NCI-H1436 treated with DMSO at 0.1 percent for 48 hours (cell line): ENCODE measurements around the gene DENND5B.
"Not testable (repeated sequence)": the region's sequence is repeated elsewhere in the genome, so short reads cannot be mapped to it uniquely, and the experiment has no call there.

Experiments
- DNase-seq: peaks from one replicate; lab custom pipeline; 2025; lab: John Stamatoyannopoulos, UW

The DENND5B gene

DNA sequence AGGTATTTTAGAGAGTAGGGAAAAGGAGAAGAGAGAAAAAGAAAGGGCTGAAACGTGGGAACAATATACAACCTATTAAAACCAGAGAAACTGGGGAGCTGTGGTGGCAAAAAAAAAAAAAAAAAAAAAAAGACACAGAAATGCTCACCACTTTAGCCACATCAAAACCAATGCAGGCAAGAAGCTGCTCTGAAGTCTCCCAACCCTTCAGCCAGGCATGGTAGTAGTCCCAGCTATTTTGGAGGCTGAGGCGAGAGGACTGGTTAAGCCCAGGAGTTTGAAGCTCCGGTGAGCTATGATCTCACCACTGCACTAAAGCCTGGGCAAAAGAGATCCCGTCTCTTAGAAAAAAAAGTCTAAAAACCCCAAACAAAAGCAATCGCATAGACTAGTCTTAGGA lies 33.2 kb downstream of the DENND5B start:
- DNase-seq: no peak

- DNase-seq: not testable (repeated sequence)
Observed at GRCh38 chr12:31555466-31555865, 35.5 kb downstream of the DENND5B start.

DNA sequence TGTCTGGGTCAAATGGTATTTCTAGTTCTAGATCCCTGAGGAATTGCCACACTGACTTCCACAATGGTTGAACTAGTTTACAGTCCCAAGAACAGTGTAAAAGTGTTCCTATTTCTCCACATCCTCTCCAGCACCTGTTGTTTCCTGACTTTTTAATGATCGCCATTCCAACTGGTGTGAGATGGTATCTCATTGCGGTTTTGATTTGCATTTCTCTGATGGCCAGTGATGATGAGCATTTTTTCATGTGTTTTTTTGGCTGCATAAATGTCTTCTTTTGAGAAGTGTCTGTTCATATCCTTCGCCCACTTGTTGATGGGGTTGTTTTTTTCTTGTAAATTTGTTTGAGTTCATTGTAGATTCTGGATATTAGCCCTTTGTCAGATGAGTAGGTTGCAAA lies 40.3 kb downstream of the DENND5B start:
- DNase-seq: not testable (repeated sequence)

- DNase-seq: no peak
Observed at GRCh38 chr12:31536672-31537071, 54.3 kb downstream of the DENND5B start.

GRCh38 chr12:31533470-31533869 lies 57.5 kb downstream of the DENND5B start:
- no peak for DNase-seq

GRCh38 chr12:31531893-31532292 lies 59.0 kb downstream of the DENND5B start:
- no peak for DNase-seq

- DNase-seq: no peak
Observed at GRCh38 chr12:31528095-31528494, 62.8 kb downstream of the DENND5B start.

- no peak for DNase-seq
Observed at GRCh38 chr12:31527083-31527482, 63.9 kb downstream of the DENND5B start.

DNA sequence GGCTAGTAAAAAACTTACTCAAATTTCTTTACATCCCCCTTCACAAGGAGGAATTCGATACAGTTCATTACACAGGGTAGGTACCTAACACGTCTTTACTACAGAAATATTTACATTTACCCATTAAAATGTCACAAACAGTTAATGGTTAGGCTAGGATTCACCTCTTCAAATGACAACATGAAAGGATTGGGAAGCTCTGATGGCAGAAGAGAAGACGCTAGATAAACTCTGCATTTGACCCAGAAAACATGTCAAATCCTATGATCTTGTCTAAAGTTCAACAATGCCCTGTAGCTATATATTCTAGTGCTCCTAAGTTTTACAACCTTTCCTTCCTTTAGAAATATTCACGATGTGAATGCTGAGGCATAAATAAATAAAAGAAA lies 64.8 kb downstream of the DENND5B start:
- no peak for DNase-seq

- DNase-seq: no peak
Observed at GRCh38 chr12:31525496-31526157, 65.3 kb downstream of the DENND5B start.

DNA sequence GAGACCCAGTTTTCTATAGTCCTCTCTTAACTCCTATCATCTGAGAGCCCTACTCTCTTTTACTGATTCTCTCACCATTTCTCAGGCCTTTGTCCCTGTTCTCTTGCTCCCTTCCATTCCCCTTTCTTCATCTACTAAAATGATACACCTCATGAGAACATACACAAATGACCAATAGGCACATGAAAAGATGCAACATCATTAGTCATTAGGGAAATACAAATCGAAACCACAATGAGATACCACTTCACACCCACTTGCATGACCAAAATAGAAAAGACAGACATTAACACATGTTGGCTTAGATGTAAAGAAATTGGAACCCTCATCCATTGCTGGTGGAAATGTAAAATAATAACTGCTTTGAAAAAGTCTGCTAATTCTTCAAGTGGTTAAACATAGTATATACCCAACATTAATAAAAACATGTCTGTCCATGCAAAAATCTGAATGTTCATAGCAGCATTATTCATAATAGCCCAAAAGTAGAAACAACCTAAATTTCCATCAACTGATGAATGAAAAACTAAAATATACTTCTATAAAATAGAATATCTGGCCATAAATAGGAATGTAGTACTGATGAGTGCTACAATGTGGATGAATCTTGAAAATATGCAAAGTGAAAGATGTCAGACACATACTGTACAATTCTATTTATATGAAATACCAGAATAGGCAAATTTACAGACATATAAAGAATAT lies 66.0 kb downstream of the DENND5B start:
- DNase-seq: no peak

- no peak for DNase-seq
Observed at GRCh38 chr12:31523306-31523705, 67.6 kb downstream of the DENND5B start.

DNA sequence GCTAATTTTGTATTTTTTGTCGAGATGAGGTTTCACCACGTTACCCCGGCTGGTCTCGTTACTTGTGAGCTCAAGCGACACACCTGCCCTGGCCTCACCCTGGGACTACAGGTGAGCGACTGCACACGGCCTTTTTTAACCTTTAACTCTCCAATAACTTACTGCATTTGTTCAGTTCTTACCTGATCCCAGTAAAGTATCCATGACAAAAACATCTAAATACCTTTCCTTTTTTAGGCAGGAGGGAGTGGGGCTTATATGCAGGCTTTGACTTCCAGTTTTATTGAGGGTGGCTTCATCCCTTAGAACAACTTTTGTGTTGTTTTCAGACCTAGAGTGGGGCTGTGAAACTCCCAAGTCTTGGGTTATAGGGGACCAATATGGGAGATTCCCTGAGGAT lies 68.3 kb downstream of the DENND5B start:
- DNase-seq: no peak

DNA sequence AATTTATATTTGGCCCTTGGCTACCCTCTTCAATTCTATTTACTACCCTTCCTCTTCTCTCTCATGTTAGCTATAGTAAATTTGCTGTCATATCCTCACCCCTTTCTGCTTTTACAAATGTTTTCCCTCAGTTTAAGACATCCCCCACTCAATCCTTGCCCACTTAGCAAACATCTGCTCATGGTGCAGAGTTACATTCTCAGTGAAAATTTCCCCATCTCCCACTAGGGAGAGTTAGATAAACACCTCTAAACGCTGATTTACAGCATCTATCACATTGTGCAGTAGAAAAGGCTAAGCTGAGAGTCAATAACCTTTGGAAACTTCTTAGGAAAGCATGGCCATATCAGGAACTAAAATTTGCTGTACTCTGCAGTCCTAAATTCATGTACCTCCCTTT lies 69.0 kb downstream of the DENND5B start:
- DNase-seq: no peak

DNA sequence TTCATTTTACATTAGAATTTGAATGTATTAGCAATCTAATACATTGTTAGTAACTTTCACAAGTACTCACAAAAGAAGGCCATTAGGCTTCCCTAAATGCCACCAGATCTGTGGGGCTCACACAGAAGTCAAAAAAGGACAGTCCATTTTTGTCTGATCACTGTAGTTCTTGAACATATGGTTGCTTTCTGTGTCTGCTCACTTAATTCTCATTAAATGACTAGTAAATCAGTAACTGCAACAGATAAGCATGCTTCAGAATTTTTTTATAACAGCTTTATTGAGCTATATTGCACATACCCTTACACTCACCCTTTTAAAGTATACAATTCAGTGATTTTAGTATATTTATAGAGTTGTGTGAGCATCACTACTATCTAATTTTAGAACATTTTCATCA lies 71.4 kb downstream of the DENND5B start:
- DNase-seq: no peak

GRCh38 chr12:31518680-31519227 lies 72.2 kb downstream of the DENND5B start:
- DNase-seq: peak; percentile 27

DNA sequence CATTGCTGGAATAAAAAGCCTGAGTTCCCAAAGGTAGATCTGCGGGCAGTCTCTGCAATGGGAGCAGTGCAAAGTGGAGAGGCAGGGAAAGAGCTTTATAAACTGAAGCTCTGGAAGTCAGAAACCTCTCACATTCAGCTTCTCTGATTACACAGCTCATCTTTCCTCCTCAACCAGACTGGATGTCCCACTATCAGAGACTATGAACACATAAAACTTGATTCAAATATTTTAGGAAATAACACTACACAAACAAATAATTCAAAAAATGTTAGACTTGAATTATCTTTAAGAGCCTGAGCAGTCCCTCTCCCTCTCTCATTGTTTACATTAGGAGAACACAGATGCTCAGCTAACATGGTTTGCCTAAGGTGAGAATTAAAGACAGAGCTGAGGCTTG lies 72.9 kb downstream of the DENND5B start:
- DNase-seq: no peak

GRCh38 chr12:31516702-31517101 lies 74.2 kb downstream of the DENND5B start:
- DNase-seq: no peak

GRCh38 chr12:31514912-31515311 lies 76.0 kb downstream of the DENND5B start:
- no peak for DNase-seq

- no peak for DNase-seq
Observed at GRCh38 chr12:31510034-31510433, 80.9 kb downstream of the DENND5B start.

- no peak for DNase-seq
Observed at GRCh38 chr12:31508436-31509150, 82.3 kb downstream of the DENND5B start.

DNA sequence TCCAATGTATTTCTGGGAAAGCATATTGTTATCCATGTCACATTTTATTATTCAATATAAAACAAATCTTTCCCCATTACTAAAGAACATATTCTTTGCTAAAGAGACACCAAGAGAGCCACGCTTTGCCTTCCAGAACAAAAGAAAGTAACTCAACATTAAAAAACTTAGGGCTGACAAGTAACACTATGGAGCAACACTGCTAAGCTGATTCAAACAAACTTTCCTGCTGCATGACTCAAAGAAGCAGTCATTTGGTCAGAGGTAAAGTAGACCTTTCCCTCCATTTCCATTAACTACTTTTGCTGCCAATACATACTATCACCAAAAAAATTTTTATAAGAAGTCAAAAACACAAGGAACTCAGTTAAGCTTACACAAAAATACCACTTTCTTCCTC lies 83.0 kb downstream of the DENND5B start:
- DNase-seq: no peak
